Keratinocyte (primary cell): ENCODE measurements around the gene CHSY1. TPM values are rescaled to one million over a fixed set of nuclear protein-coding genes. Genes with fewer than 3 reads are reported as not detected.
"Not testable (repeated sequence)": the region's sequence is repeated elsewhere in the genome, so short reads cannot be mapped to it uniquely, and the experiment has no call there.

ENCODE experiments used
- DNase-seq: peaks from one replicate; pipeline ENCODE4 v3.0.0-alpha.2; 2011; ENCODE audit warnings: low read depth, missing footprints, low spot score
- FAIRE-seq: peaks from 2 replicates; lab custom pipeline; 2011; peaks lifted over from hg19 to GRCh38; lab: Jason Lieb, UNC
- H2AFZ ChIP-seq: 2 replicates; pipeline ENCODE4 v1.6.0; 2012; ENCODE audit warnings: low read length, control low read depth, inconsistent platforms; ENCODE audit not compliant: control insufficient read depth
- H3K27ac ChIP-seq: 2 replicates; pipeline ENCODE4 v1.5.1; 2011; ENCODE audit warnings: low read length; ENCODE audit not compliant: control insufficient read depth, insufficient read depth
- H3K27me3 ChIP-seq: 3 replicates; pipeline ENCODE4 v1.6.0; 2011; ENCODE audit warnings: low read length; ENCODE audit not compliant: control insufficient read depth, insufficient read depth; ENCODE audit errors: extremely low read depth
- H3K36me3 ChIP-seq, 2 experiments: 2 replicates in 1 of 2; 3 replicates in 1 of 2; pipeline ENCODE4 v1.5.1; 2011; ENCODE audit warnings: low read length in 2 of 2, mild to moderate bottlenecking in 1 of 2; ENCODE audit not compliant: control insufficient read depth in 2 of 2, insufficient read depth in 2 of 2; ENCODE audit errors: extremely low read depth in 1 of 2
- H3K4me1 ChIP-seq: 3 replicates; pipeline ENCODE4 v1.5.1; 2011; ENCODE audit warnings: low read length; ENCODE audit not compliant: control insufficient read depth, insufficient read depth; ENCODE audit errors: extremely low read depth
- H3K4me2 ChIP-seq: 3 replicates; pipeline ENCODE4 v1.6.0; 2011; ENCODE audit warnings: low read depth, low read length; ENCODE audit not compliant: control insufficient read depth, insufficient read depth; ENCODE audit errors: extremely low read depth
- H3K4me3 ChIP-seq, 3 experiments: fragments of 200-600 bp in 1 of 3; sonication (generic) in 1 of 3; 2 replicates in 2 of 3; 3 replicates in 1 of 3; pipeline ENCODE4 v1.5.1; 2011 to 2016; ENCODE audit warnings: low read length in 3 of 3, mild to moderate bottlenecking in 3 of 3, control low read depth in 2 of 3, inconsistent platforms in 1 of 3, low read depth in 1 of 3, mixed read lengths in 1 of 3, mixed run types in 1 of 3, moderate library complexity in 1 of 3; ENCODE audit not compliant: control insufficient read depth in 2 of 3, insufficient read depth in 2 of 3; ENCODE audit errors: extremely low read depth in 1 of 3
- H3K79me2 ChIP-seq: 2 replicates; pipeline ENCODE4 v1.6.0; 2012; ENCODE audit warnings: low read length; ENCODE audit not compliant: control insufficient read depth, insufficient read depth
- H3K9ac ChIP-seq: 3 replicates; pipeline ENCODE4 v1.6.0; 2011; ENCODE audit warnings: low read length; ENCODE audit not compliant: control insufficient read depth, insufficient read depth; ENCODE audit errors: extremely low read depth
- H3K9me1 ChIP-seq: 3 replicates; pipeline ENCODE4 v1.6.0; 2011; ENCODE audit warnings: low read length; ENCODE audit not compliant: control insufficient read depth, insufficient read depth; ENCODE audit errors: extremely low read depth
- H3K9me3 ChIP-seq: 2 replicates; pipeline ENCODE4 v1.5.1; 2012; ENCODE audit warnings: low read depth, low read length; ENCODE audit not compliant: control insufficient read depth
- H4K20me1 ChIP-seq: 3 replicates; pipeline ENCODE4 v1.6.0; 2011; ENCODE audit warnings: low read length; ENCODE audit not compliant: control insufficient read depth, insufficient read depth; ENCODE audit errors: extremely low read depth
- CTCF ChIP-seq, 3 experiments: IDR thresholded peaks in 1 of 3; conservative IDR thresholded peaks in 1 of 3; optimal IDR thresholded peaks in 1 of 3; 2 replicates in 2 of 3; 3 replicates in 1 of 3; pipeline versions ENCODE3 to v1.5.1; 2011; ENCODE audit warnings: low read length in 3 of 3, mild to moderate bottlenecking in 3 of 3, moderate library complexity in 2 of 3, control low read depth in 1 of 3, inconsistent platforms in 1 of 3; ENCODE audit not compliant: insufficient read depth in 2 of 3; ENCODE audit errors: extremely low read depth in 1 of 3
- EZH2 ChIP-seq: IDR thresholded peaks from one replicate; pipeline ENCODE4 v1.6.1; 2012; ENCODE audit warnings: inconsistent platforms, mild to moderate bottlenecking, low read length, moderate library complexity
- dilution Hi-C: fragments of 300-500 bp; cut with MboI; formaldehyde crosslinking; loops from one replicate; pipeline ENCODE4 v1.7.0; 2020; ENCODE audit warnings: low sequenced_read_pairs; ENCODE audit not compliant: extremely low pct_ligation_motif_present
- polyA plus RNA-seq, 5 experiments: library from polyadenylated mRNA; depleted of rRNA in 3 of 5; stranded (reverse) in 3 of 5; stranded (forward) in 1 of 5; unstranded in 1 of 5; fragments of >200 nt; gene quantifications; 1 replicate in 1 of 5; 2 replicates in 3 of 5; 3 replicates in 1 of 5; pipeline versions ENCODE4 v1.2.1 to v1.2.3, GENCODE V29; 2011 to 2012; ENCODE audit warnings: missing spikeins in 2 of 5, low read depth in 1 of 5, low replicate concordance in 1 of 5

Gene CHSY1
- polyA plus RNA-seq, 1 donor (not counting 4 experiments of a cell fraction or from before 2014, with no cell fraction given) = 27.0 TPM

- Histone ChIP-seq H3K79me2 (peaks cover 93% of the 10 kb centered on the region), H3K9me3 (no peaks in the 10 kb centered on the region), H3K27ac (peak overlapping the region; percentile 61), H4K20me1 (peaks cover 3% of the 10 kb centered on the region), H3K36me3 (peaks cover 0 to 2% of the 10 kb centered on the region in 2 experiments), H3K4me2 (peak overlapping the region; percentile 90), H3K9ac (peak overlapping the region; percentile 12), H3K4me3 (peak overlapping the region in 1 of 3 experiments; percentile 13), H2AFZ (no peak overlapping the region), H3K27me3 (no peaks in the 10 kb centered on the region), H3K9me1 (no peaks in the 10 kb centered on the region), H3K4me1 (peaks cover 61% of the 10 kb centered on the region)
- no peak for DNase-seq
- FAIRE-seq = no peak
- TF ChIP-seq EZH2 = no peak
- no peak for TF ChIP-seq CTCF (optimal IDR thresholded peaks at IDR 0.05 in 1 of 3, IDR thresholded peaks at IDR 0.05 in 1 of 3, conservative IDR thresholded peaks at IDR 0.05 in 1 of 3; ENCODE audit: extremely low read depth in 1 of 3, insufficient read depth in 2 of 3, low read length in 3 of 3)
- dilution Hi-C loops = no loop called here
Observed at GRCh38 chr15:101215681-101216080, 36.2 kb downstream of the CHSY1 start.

GRCh38 chr15:101214435-101215097 lies 37.3 kb downstream of the CHSY1 start:
- peak overlapping the region; percentile 73 for H3K4me2 ChIP-seq
- H3K27me3 ChIP-seq, DNase-seq, H3K4me3 ChIP-seq, H3K27ac ChIP-seq, dilution Hi-C loops, H3K36me3 ChIP-seq, H3K9ac ChIP-seq, FAIRE-seq, H2AFZ ChIP-seq, H4K20me1 ChIP-seq, H3K9me1 ChIP-seq, H3K9me3 ChIP-seq: not testable (repeated sequence)
- H3K79me2 ChIP-seq = peaks cover 93% of the 10 kb centered on the region
- peaks cover 61% of the 10 kb centered on the region for H3K4me1 ChIP-seq
